ENCODE measurements around the gene OCLN.
"Not testable (repeated sequence)": the region's sequence is repeated elsewhere in the genome, so short reads cannot be mapped to it uniquely, and the experiment has no call there.

Gene OCLN, protein sequence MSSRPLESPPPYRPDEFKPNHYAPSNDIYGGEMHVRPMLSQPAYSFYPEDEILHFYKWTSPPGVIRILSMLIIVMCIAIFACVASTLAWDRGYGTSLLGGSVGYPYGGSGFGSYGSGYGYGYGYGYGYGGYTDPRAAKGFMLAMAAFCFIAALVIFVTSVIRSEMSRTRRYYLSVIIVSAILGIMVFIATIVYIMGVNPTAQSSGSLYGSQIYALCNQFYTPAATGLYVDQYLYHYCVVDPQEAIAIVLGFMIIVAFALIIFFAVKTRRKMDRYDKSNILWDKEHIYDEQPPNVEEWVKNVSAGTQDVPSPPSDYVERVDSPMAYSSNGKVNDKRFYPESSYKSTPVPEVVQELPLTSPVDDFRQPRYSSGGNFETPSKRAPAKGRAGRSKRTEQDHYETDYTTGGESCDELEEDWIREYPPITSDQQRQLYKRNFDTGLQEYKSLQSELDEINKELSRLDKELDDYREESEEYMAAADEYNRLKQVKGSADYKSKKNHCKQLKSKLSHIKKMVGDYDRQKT

GRCh38 chr5:69492391-69492922 lies at the start of gene OCLN:
Gene OCLN, plus strand, starts transcription at chr5:69492790. Its CDS starts 11,455 bp downstream, at chr5:69504245.
- TF ChIP-seq, protein P1, sequence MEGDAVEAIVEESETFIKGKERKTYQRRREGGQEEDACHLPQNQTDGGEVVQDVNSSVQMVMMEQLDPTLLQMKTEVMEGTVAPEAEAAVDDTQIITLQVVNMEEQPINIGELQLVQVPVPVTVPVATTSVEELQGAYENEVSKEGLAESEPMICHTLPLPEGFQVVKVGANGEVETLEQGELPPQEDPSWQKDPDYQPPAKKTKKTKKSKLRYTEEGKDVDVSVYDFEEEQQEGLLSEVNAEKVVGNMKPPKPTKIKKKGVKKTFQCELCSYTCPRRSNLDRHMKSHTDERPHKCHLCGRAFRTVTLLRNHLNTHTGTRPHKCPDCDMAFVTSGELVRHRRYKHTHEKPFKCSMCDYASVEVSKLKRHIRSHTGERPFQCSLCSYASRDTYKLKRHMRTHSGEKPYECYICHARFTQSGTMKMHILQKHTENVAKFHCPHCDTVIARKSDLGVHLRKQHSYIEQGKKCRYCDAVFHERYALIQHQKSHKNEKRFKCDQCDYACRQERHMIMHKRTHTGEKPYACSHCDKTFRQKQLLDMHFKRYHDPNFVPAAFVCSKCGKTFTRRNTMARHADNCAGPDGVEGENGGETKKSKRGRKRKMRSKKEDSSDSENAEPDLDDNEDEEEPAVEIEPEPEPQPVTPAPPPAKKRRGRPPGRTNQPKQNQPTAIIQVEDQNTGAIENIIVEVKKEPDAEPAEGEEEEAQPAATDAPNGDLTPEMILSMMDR (IDR thresholded peaks at IDR 0.05; ENCODE audit: control insufficient read depth, extremely low read depth, insufficient read depth) = no peak
- H3K4me3 ChIP-seq (ENCODE audit: low read depth, low read length) = peak within 1 kb of the TSS; percentile 93
- peak; percentile 77 for DNase-seq (ENCODE audit: low read depth)

GRCh38 chr5:69444127-69444754 lies 48.3 kb upstream of the OCLN start:
- no peak for DNase-seq (ENCODE audit: low read depth)
- no peak overlapping the region for H3K4me3 ChIP-seq (ENCODE audit: low read depth, low read length)
- TF ChIP-seq, protein P1 (IDR thresholded peaks at IDR 0.05; ENCODE audit: control insufficient read depth, extremely low read depth, insufficient read depth) = no peak

DNA sequence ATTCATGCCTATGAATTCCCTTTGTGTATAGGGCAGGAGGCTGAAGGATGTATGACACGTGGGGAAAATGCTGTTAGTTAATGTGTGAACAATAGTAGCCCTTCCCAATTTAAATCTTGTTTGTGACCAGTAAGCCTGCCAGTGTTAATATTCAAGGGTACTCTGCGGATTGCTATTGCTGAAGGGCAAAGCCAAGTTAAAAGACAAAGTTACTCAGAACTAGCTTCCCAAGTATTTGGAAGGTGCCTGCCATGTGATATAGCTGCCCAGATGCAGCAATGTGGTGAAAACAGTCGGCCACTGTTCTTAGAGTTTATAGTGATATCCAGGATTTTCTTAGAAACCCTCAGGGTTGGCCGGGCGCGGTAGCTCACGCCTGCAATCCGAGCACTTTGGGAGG lies 43.1 kb upstream of the OCLN start:
- no peak for DNase-seq (ENCODE audit: low read depth)
- H3K4me3 ChIP-seq (ENCODE audit: low read depth, low read length) = no peak overlapping the region
- TF ChIP-seq, protein P1 (IDR thresholded peaks at IDR 0.05; ENCODE audit: control insufficient read depth, extremely low read depth, insufficient read depth) = no peak

DNA sequence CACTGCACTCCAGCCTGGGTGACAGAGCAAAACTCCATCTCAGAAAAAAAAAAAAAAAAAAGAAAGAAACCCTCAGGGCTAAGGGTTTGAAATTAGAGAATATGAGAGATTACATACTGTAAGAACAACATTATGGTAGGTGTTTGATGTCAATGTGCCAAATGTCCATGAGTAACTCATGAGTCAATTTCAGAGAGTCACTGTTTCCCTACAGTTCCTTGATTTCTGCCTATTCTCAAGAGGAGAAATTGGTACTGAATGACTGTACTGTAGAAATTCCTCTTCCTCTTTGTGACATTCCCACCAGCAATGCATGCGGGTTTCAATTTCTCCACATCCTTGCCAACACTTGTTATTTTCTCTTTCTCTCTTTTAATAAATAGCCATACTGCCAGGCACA lies 42.5 kb upstream of the OCLN start:
- TF ChIP-seq, protein P1 (IDR thresholded peaks at IDR 0.05; ENCODE audit: control insufficient read depth, extremely low read depth, insufficient read depth) = no peak
- no peak overlapping the region for H3K4me3 ChIP-seq (ENCODE audit: low read depth, low read length)
- no peak for DNase-seq (ENCODE audit: low read depth)

- not testable (repeated sequence) for H3K4me3 ChIP-seq (ENCODE audit: low read depth, low read length); DNase-seq (ENCODE audit: low read depth)
These were observed 42.1 kb upstream of the OCLN start for GRCh38 chr5:69450527-69450926.

GRCh38 chr5:69451941-69452647 lies 40.5 kb upstream of the OCLN start:
- TF ChIP-seq, protein P1 (IDR thresholded peaks at IDR 0.05; ENCODE audit: control insufficient read depth, extremely low read depth, insufficient read depth) = no peak
- peak; percentile 54 for DNase-seq (ENCODE audit: low read depth)
- H3K4me3 ChIP-seq (ENCODE audit: low read depth, low read length) = peak overlapping the region; percentile 35; the same call in 1 of the 2 replicates

- DNase-seq (ENCODE audit: low read depth); H3K4me3 ChIP-seq (ENCODE audit: low read depth, low read length): not testable (repeated sequence)
These were observed 39.1 kb upstream of the OCLN start for GRCh38 chr5:69453487-69453886.
